Muscle layer of colon (tissue), 2 donors: ENCODE measurements around the gene RETSAT.

Source experiments
- H3K27ac ChIP-seq: one replicate; pipeline ENCODE4 v1.7.0; 2013; ENCODE audit warnings: low read depth, mild to moderate bottlenecking, low read length, moderate library complexity
- H3K27me3 ChIP-seq, 2 donors: one replicate each; pipeline ENCODE4 v1.7.0; 2013; ENCODE audit warnings: low read length in 2 of 2, mild to moderate bottlenecking in 2 of 2; ENCODE audit not compliant: insufficient read depth in 2 of 2, control insufficient read depth in 1 of 2
- H3K36me3 ChIP-seq: one replicate; pipeline ENCODE4 v1.7.0; 2013; ENCODE audit warnings: mild to moderate bottlenecking, low read length; ENCODE audit not compliant: insufficient read depth
- H3K4me1 ChIP-seq: one replicate; pipeline ENCODE4 v1.7.0; 2013; ENCODE audit warnings: mild to moderate bottlenecking, low read length; ENCODE audit not compliant: insufficient read depth
- H3K4me3 ChIP-seq, 2 donors: one replicate each; pipeline ENCODE4 v1.7.0; 2013; ENCODE audit warnings: low read length in 2 of 2, low read depth in 1 of 2, mild to moderate bottlenecking in 1 of 2, moderate library complexity in 1 of 2
- H3K9ac ChIP-seq: one replicate; pipeline ENCODE4 v1.7.0; 2013; ENCODE audit warnings: low read length
- H3K9me3 ChIP-seq: one replicate; pipeline ENCODE4 v1.7.0; 2013; ENCODE audit warnings: mild to moderate bottlenecking, low read length
- donor health status: abdominal sarcoma.
- donor health status: Adenocarcinoma of cecum.

Gene RETSAT

GRCh38 chr2:85354286-85355072 is at the start of gene RETSAT, which contains the start of gene ELMOD3:
TSS of gene RETSAT (minus strand) at chr2:85354528. CDS start at chr2:85354507, 21 bp downstream.
TSS of gene ELMOD3 (plus strand) at chr2:85354769. CDS start at chr2:85357199, 2,430 bp downstream.
- Histone ChIP-seq H3K4me3 (peak within 1 kb of the TSS; percentile 78 to 97), H3K27ac (peak within 1 kb of the TSS; percentile 86), H3K4me1 (peaks cover 23% of the 10 kb centered on the region), H3K36me3 (peaks cover 46% of the 10 kb centered on the region), H3K9me3 (no peaks in the 10 kb centered on the region), H3K9ac (peak within 1 kb of the TSS; percentile 89), H3K27me3 (no peaks in the 10 kb centered on the region)

- no peak overlapping the region for H3K27ac ChIP-seq
- no peaks in the 10 kb centered on the region for H3K27me3 ChIP-seq
- H3K4me3 ChIP-seq, result no peak overlapping the region
- no peak overlapping the region for H3K9ac ChIP-seq
- H3K4me1 ChIP-seq, result peaks cover 11% of the 10 kb centered on the region
- no peaks in the 10 kb centered on the region for H3K9me3 ChIP-seq
- peaks cover 9% of the 10 kb centered on the region for H3K36me3 ChIP-seq
These were observed 47.5 kb upstream of the RETSAT start for GRCh38 chr2:85401844-85402243.

- peaks cover 9% of the 10 kb centered on the region for H3K36me3 ChIP-seq
- peaks cover 15% of the 10 kb centered on the region for H3K4me1 ChIP-seq
- H3K4me3 ChIP-seq, result no peak overlapping the region
- no peaks in the 10 kb centered on the region for H3K27me3 ChIP-seq
- no peak overlapping the region for H3K9ac ChIP-seq
- H3K27ac ChIP-seq, result no peak overlapping the region
- H3K9me3 ChIP-seq, result no peaks in the 10 kb centered on the region
These were observed 47.1 kb upstream of the RETSAT start for GRCh38 chr2:85401464-85401805.

DNA sequence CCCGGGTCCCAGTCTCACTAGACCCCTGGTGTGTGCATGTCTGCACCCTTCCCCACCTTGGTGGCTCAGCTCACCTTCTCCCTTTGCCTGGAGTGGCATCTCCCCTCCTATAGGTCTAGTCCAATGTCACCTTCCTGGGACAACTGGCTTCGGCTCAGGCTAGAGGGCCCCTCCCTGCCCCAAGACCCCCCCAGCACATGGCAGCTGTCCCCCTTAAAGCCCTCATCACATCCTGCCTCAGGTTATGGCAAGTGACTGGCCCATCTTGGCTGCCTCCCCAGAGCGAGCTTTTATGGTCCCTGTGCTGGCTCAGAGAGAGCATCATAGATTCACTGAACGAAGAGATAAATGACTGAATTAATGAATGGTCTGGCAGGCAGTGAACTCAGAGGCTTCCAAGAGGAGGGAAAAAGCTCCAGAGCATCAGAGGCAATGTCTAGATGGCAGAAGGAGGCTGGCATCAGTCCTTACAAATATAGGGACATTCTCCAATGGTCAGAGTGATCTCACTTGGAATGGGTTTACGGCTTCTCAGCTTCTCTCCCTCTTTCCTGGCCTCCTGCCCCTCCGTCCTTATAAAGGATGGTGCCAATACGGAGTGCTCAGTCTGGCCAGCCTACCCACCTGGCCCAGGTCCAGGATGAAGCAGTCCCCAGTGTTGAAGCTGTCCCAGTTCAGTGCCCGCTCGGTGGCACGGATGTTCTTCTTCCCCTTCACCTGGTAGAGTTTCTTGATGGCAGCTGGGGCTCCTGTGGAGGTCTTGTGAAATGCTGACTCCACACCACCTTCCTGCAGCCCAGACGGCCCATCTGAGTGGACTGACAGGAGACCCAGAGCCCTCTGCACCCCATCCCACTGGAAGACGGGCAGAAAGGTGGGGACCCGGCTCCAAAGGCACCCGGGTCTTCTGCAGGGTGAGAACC is 46.5 kb upstream of the RETSAT start:
- H3K36me3 ChIP-seq, result peaks cover 9% of the 10 kb centered on the region
- no peak overlapping the region for H3K4me3 ChIP-seq
- H3K27me3 ChIP-seq, result no peaks in the 10 kb centered on the region
- no peak overlapping the region for H3K27ac ChIP-seq
- peaks cover 21% of the 10 kb centered on the region for H3K4me1 ChIP-seq
- no peaks in the 10 kb centered on the region for H3K9me3 ChIP-seq
- no peak overlapping the region for H3K9ac ChIP-seq

DNA sequence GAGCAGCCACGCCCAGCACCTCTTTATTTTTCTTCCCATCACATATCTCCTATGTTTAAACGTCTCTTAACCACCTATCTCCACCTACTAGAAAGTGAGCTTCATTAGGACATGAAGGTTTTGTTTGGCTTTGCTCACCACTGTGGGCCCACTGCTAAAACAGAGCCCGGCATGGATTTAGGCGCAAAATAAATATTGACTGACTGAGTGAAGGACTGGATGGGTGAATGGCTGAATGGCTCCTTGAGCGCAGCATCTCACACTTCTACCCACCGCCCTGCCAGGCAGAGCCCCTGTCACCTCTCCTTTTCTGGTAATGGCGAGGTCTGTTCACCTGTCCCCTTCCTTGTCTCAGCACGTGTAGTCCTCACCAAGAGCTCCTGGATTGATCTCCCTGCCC is 45.7 kb upstream of the RETSAT start:
- Histone ChIP-seq H3K4me1 (peaks cover 21% of the 10 kb centered on the region), H3K27ac (no peak overlapping the region), H3K36me3 (peaks cover 9% of the 10 kb centered on the region), H3K9me3 (no peaks in the 10 kb centered on the region), H3K27me3 (no peaks in the 10 kb centered on the region), H3K4me3 (no peak overlapping the region), H3K9ac (no peak overlapping the region)

- Histone ChIP-seq H3K9ac (no peak overlapping the region), H3K27ac (no peak overlapping the region), H3K9me3 (no peaks in the 10 kb centered on the region), H3K36me3 (peaks cover 9% of the 10 kb centered on the region), H3K4me1 (peaks cover 21% of the 10 kb centered on the region), H3K27me3 (no peaks in the 10 kb centered on the region), H3K4me3 (no peak overlapping the region)
These were observed 44.8 kb upstream of the RETSAT start for GRCh38 chr2:85399183-85399455.

DNA sequence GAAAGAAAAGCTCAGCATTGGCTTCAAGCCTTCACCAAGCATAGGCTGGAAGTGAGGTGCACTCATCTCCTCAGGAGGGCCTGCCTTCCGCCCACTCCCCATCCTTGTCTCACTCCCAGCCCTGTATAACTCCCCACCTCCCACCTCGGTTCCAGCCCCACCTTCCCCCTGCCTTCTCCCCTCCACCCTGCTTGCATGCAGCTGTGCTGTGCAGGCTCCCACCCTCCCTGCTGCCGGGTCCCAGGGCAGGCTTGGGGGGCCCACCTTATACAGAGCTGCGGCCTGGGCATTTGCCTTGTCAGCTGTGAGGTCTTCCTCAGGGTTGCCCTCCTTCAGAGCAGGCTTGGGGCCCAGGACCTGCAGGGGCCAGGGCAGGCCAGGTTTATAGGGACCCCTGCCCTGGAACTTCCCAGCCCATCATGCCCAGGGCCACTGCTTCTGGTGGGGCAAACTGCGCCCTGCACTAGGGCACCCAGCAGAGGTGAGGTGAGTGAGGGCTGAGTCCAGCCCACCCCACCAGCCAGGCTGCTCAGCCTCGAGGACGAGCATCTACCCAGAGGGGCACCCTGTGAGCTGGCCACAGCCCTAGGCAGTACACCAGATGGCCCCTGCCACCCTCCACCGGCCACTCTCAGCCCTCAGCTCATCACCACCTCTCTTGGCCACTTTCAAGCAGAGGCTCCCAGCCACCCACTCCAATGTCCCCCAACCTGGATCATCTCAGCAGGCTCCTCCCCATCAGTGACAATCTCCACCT is 44.3 kb upstream of the RETSAT start:
- Histone ChIP-seq H3K36me3 (peaks cover 9% of the 10 kb centered on the region), H3K4me1 (peaks cover 21% of the 10 kb centered on the region)

DNA sequence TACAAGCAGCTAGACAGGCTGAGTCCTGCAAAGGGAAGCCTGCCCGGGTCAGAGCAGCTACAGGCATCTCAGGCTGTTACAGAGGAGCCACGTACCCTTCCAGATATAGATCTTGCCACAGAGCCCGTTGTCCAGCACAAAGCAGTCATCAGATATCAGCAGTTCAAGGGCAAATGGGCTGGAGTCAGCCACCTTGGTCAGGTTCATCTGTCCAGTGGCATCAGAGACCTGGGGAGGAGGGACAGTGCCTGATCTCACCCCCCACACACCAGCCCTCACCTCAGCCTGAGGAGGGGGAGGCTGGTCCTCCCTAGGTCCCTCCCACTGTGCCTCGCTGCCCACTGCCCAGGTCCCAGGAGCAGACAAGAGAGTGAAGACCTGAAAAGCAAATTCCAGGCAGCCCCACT is 43.6 kb upstream of the RETSAT start:
- no peak overlapping the region for H3K4me3 ChIP-seq
- no peak overlapping the region for H3K27ac ChIP-seq
- no peaks in the 10 kb centered on the region for H3K9me3 ChIP-seq
- H3K9ac ChIP-seq, result no peak overlapping the region
- peaks cover 9% of the 10 kb centered on the region for H3K36me3 ChIP-seq
- H3K4me1 ChIP-seq, result peaks cover 21% of the 10 kb centered on the region
- H3K27me3 ChIP-seq, result no peaks in the 10 kb centered on the region

More for the DNA sequence above, 44.3 kb upstream of the RETSAT start:
- Histone ChIP-seq H3K27me3 (no peaks in the 10 kb centered on the region), H3K27ac (no peak overlapping the region), H3K9ac (no peak overlapping the region), H3K9me3 (no peaks in the 10 kb centered on the region), H3K4me3 (no peak overlapping the region)

- peaks cover 21% of the 10 kb centered on the region for H3K4me1 ChIP-seq
- H3K9ac ChIP-seq, result no peak overlapping the region
- peak overlapping the region in 1 of 2 donors; percentile 33 for H3K4me3 ChIP-seq
- H3K27me3 ChIP-seq, result no peaks in the 10 kb centered on the region
- peaks cover 9% of the 10 kb centered on the region for H3K36me3 ChIP-seq
- peak overlapping the region; percentile 27 for H3K27ac ChIP-seq
- no peaks in the 10 kb centered on the region for H3K9me3 ChIP-seq
These were observed 42.5 kb upstream of the RETSAT start for GRCh38 chr2:85396531-85397470.

- Histone ChIP-seq H3K9ac (no peak overlapping the region), H3K9me3 (no peaks in the 10 kb centered on the region), H3K36me3 (peaks cover 10% of the 10 kb centered on the region), H3K4me3 (peak overlapping the region in 1 of 2 donors; percentile 33), H3K27ac (no peak overlapping the region), H3K4me1 (peaks cover 21% of the 10 kb centered on the region), H3K27me3 (no peaks in the 10 kb centered on the region)
These were observed 41.7 kb upstream of the RETSAT start for GRCh38 chr2:85395912-85396475.
